Stomach (tissue), 4 donors: Measurements from ENCODE around the gene CHRNG.

ENCODE experiments used
- CTCF ChIP-seq, 7 experiments: fragments of 450-650 bp in 4 of 7; fragments of 200-600 bp in 3 of 7; sonication (generic) in 3 of 7; IDR thresholded peaks; one replicate each; pipeline ENCODE4 v1.5.1; 2016 to 2019; ENCODE audit warnings: antibody characterized with exemption in 7 of 7, control low read depth in 2 of 7, mild to moderate bottlenecking in 1 of 7
- POLR2AphosphoS5 ChIP-seq, 3 donors: sonication (generic); formaldehyde crosslinking; IDR thresholded peaks; one replicate each; pipeline ENCODE4 v1.6.1; 2016; ENCODE audit warnings: antibody characterized with exemption in 3 of 3

- TF ChIP-seq CTCF (IDR thresholded peaks at IDR 0.05): no peak
- TF ChIP-seq POLR2AphosphoS5 (IDR thresholded peaks at IDR 0.05): no peak
These were observed 44.2 kb upstream of the CHRNG start for GRCh38 chr2:232495292-232495691.
